Cardiac muscle cell (in vitro differentiated cells and primary cell): Measurements from ENCODE around the gene SFXN1. TPM values are rescaled to one million over a fixed set of nuclear protein-coding genes. Genes with fewer than 3 reads are reported as not detected.

Experiments used
- DNase-seq, 2 donors: peaks; one replicate each; pipeline versions ENCODE4 v3.0.0 to v3.0.0-alpha.2; 2010 to 2017; ENCODE audit warnings: low read depth in 1 of 2, low spot score in 1 of 2
- H3K27ac ChIP-seq: fragments of 200-600 bp; sonication (generic); 2 replicates; pipeline ENCODE4 v1.5.1; 2016
- H3K27me3 ChIP-seq: fragments of 200-600 bp; sonication (generic); 2 replicates; pipeline ENCODE4 v1.6.0; 2016; ENCODE audit warnings: control low read depth
- H3K36me3 ChIP-seq: fragments of 200-600 bp; sonication (generic); 2 replicates; pipeline ENCODE4 v1.5.1; 2016; ENCODE audit warnings: control low read depth
- H3K4me1 ChIP-seq: fragments of 200-600 bp; sonication (generic); 2 replicates; pipeline ENCODE4 v1.8.1; 2017; ENCODE audit warnings: low read depth, mild to moderate bottlenecking, mixed run types
- H3K4me3 ChIP-seq: fragments of 200-600 bp; sonication (generic); 2 replicates; pipeline ENCODE4 v1.5.1; 2016; ENCODE audit warnings: mild to moderate bottlenecking
- H3K9me3 ChIP-seq: fragments of 200-600 bp; sonication (generic); 2 replicates; pipeline ENCODE4 v1.5.1; 2017; ENCODE audit warnings: low read depth, mild to moderate bottlenecking, control low read depth
- CTCF ChIP-seq: IDR thresholded peaks from 2 replicates; pipeline ENCODE4 v1.5.1; 2012; ENCODE audit warnings: low read depth, mild to moderate bottlenecking, low read length
- polyA plus RNA-seq: library from polyadenylated mRNA; unstranded; fragments of >200 nt; fragmentation: Nextera tagmentation; extraction: Ambion mirVana; gene quantifications from 2 replicates; pipeline ENCODE4 v1.2.1, GENCODE V29; 2016
- total RNA-seq: library from RNA; depleted of rRNA; stranded (reverse); fragments of >200 nt; gene quantifications from 2 replicates; pipeline ENCODE4 v1.2.3, GENCODE V29; 2016

Gene SFXN1
- total and polyA plus RNA-seq, 2 experiments from 2014 or later: 81.5 to 103 TPM

GRCh38 chr5:175573493-175574269 is 95.3 kb downstream of the SFXN1 start:
- Histone ChIP-seq H3K36me3 (no peaks in the 10 kb centered on the region), H3K27ac (no peak overlapping the region), H3K4me1 (peaks cover 10% of the 10 kb centered on the region), H3K9me3 (no peaks in the 10 kb centered on the region), H3K27me3 (no peaks in the 10 kb centered on the region), H3K4me3 (no peak overlapping the region)
- no peak for DNase-seq
- TF ChIP-seq CTCF: no peak

DNA sequence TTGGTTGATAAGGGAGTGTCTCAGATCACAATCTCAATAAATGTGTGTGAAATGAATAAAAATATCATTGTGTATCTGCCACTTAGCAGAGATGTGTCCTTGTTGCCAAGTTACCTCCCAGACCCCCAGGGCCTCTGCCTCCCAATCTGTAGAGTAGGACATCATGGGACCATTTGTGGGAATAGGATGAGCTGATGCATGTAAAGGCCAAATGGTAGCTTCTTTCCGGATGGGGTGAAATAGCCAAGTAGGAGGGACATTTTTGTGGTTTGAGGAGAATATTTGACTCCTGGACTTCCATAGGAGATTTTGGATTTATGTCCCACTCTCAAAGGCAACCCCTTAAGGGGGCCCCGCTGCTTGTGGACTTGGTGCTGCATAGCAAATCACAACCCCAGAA is 96.9 kb downstream of the SFXN1 start:
- H3K36me3 ChIP-seq: no peaks in the 10 kb centered on the region
- H3K4me3 ChIP-seq: no peak overlapping the region
- DNase-seq: no peak
- no peak overlapping the region for H3K27ac ChIP-seq
- peaks cover 10% of the 10 kb centered on the region for H3K4me1 ChIP-seq
- H3K27me3 ChIP-seq: no peaks in the 10 kb centered on the region
- H3K9me3 ChIP-seq: no peaks in the 10 kb centered on the region
- TF ChIP-seq CTCF: no peak

DNA sequence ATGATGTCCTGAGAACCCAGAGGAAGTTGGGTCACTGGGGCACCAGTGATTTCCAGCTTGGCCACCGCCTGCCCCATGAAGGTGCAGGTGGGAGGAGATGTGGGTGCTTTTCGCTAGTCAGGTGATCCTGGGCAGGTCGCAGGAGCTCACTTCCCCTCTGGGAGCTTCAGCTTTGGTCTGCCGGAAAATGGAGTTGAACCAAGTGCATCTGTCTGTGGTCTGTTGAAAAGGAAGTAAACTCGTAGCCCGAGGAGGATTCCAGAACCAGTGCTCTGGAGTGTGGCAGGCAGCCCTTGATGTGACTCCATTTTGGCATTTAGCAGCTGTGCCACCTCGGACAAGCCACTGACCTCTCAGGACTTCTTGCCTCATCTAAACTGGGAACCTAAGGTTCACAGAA is 97.7 kb downstream of the SFXN1 start:
- Histone ChIP-seq H3K36me3 (no peaks in the 10 kb centered on the region), H3K4me1 (peaks cover 10% of the 10 kb centered on the region), H3K4me3 (no peak overlapping the region), H3K9me3 (no peaks in the 10 kb centered on the region), H3K27ac (no peak overlapping the region), H3K27me3 (no peaks in the 10 kb centered on the region)
- DNase-seq: no peak
- TF ChIP-seq CTCF: no peak

DNA sequence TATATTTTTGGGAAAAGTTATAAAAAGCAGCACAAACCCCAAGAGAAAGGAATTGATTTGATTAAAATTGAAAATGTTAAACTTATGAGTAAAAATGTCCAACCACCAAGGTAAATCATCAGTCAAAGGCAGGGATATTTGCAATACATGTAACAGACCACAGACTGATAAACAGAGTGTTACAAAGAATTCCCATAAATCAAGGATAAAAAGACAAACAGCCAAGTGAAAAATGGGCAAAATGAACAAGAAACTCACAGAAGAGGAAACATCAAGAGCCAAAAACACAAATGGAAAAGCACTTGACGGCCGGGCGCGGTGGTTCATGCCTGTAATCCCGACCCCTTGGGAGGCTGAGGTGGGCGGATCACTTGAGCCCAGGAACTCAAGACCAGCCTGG is 98.2 kb downstream of the SFXN1 start:
- H3K27me3 ChIP-seq: no peaks in the 10 kb centered on the region
- DNase-seq: no peak
- H3K9me3 ChIP-seq: no peaks in the 10 kb centered on the region
- H3K4me3 ChIP-seq: no peak overlapping the region
- H3K27ac ChIP-seq: no peak overlapping the region
- no peak for TF ChIP-seq CTCF
- no peaks in the 10 kb centered on the region for H3K36me3 ChIP-seq
- peaks cover 10% of the 10 kb centered on the region for H3K4me1 ChIP-seq

Other genes with a start within 250 kb of the SFXN1 start
- gene DRD1, start 34.4 kb upstream of the SFXN1 start, total RNA-seq: 1.3 and 3.1 TPM in 2 replicates
- 0.96 and 4.0 TPM in 2 replicates for gene DRD1, start 34.4 kb upstream of the SFXN1 start, polyA plus RNA-seq
- 15.6 and 23.3 TPM in 2 replicates for gene HRH2, start 179.5 kb downstream of the SFXN1 start, total RNA-seq
- 12.7 and 19.1 TPM in 2 replicates for gene HRH2, start 179.5 kb downstream of the SFXN1 start, polyA plus RNA-seq